ENCODE measurements around the gene NCAPD3. TPM values are rescaled to one million over a fixed set of nuclear protein-coding genes. Genes with fewer than 3 reads are reported as not detected.

Gene NCAPD3
- total and polyA plus RNA-seq, 9 of the 15 experiments (the other 6 are each of a cell fraction or from before 2014, with no cell fraction given): 23.6 to 80.6 (median 58.6) TPM

DNA sequence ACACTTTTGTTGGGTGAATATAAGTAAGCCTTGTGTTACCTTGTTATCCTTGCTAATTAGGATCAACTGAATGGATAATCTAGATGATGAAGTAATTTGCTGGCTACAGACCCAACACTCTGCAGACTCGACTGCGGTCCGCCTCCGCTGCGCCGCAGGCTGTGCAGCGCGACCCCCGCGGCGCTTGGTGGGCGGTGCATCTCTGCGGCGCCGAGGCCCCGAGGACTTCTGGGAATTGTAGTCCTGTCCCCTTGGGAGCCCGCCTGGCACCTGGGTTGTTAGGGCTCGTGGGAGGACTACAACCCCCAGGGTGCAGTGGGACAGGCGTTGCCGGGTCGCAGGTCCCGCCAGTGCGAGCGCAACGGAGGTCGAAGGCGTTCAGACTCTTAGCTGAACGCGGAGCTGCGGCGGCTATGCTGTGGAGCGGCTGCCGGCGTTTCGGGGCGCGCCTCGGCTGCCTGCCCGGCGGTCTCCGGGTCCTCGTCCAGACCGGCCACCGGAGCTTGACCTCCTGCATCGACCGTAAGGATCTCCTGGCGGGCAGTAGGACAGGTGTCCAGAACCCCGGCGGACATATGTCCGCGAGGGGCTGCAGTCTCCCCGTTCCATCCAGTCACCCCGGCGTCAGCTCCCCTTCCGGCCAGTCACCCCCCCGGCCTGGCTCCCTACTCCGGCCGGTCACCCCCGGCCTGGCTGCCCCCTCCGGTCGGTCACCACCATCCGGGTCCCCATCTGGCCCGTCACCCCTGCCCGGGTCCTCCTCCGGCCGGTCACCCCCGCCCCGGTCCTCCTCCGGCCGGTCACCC is 29.6 kb upstream of the NCAPD3 start, which contains the start of the genes ACAD8 and THYN1 (continued):
- TF ChIP-seq TAF9B (IDR thresholded peaks at IDR 0.05; ENCODE audit: partially characterized antibody): peak; percentile 53
- no peak for TF ChIP-seq ZNF507 (tag; conservative IDR thresholded peaks at IDR 0.05)
- no peak for TF ChIP-seq ZFPM2 (CRISPR knock-in tag; IDR thresholded peaks at IDR 0.05)
- TF ChIP-seq, protein P1, sequence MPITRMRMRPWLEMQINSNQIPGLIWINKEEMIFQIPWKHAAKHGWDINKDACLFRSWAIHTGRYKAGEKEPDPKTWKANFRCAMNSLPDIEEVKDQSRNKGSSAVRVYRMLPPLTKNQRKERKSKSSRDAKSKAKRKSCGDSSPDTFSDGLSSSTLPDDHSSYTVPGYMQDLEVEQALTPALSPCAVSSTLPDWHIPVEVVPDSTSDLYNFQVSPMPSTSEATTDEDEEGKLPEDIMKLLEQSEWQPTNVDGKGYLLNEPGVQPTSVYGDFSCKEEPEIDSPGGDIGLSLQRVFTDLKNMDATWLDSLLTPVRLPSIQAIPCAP (CRISPR knock-in tag; IDR thresholded peaks at IDR 0.05; ENCODE audit: borderline replicate concordance): no peak
- TF ChIP-seq TAF1 (IDR thresholded peaks at IDR 0.05; ENCODE audit: control insufficient read depth, extremely low read depth, insufficient read depth, low read length, severe bottlenecking): peak; percentile 49
- TF ChIP-seq PHTF2 (CRISPR knock-in tag; IDR thresholded peaks at IDR 0.05): no peak
- no peak for TF ChIP-seq RBM22 (IDR thresholded peaks at IDR 0.05; ENCODE audit: low read depth, low read length, poor library complexity, severe bottlenecking)
- TF ChIP-seq, protein P2, sequence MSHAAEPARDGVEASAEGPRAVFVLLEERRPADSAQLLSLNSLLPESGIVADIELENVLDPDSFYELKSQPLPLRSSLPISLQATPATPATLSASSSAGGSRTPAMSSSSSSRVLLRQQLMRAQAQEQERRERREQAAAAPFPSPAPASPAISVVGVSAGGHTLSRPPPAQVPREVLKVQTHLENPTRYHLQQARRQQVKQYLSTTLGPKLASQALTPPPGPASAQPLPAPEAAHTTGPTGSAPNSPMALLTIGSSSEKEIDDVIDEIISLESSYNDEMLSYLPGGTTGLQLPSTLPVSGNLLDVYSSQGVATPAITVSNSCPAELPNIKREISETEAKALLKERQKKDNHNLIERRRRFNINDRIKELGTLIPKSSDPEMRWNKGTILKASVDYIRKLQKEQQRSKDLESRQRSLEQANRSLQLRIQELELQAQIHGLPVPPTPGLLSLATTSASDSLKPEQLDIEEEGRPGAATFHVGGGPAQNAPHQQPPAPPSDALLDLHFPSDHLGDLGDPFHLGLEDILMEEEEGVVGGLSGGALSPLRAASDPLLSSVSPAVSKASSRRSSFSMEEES (CRISPR knock-in tag; IDR thresholded peaks at IDR 0.05): no peak
- TF ChIP-seq ZNF766 (CRISPR knock-in tag; conservative IDR thresholded peaks at IDR 0.05): peak; percentile 79
- TF ChIP-seq, protein P3, sequence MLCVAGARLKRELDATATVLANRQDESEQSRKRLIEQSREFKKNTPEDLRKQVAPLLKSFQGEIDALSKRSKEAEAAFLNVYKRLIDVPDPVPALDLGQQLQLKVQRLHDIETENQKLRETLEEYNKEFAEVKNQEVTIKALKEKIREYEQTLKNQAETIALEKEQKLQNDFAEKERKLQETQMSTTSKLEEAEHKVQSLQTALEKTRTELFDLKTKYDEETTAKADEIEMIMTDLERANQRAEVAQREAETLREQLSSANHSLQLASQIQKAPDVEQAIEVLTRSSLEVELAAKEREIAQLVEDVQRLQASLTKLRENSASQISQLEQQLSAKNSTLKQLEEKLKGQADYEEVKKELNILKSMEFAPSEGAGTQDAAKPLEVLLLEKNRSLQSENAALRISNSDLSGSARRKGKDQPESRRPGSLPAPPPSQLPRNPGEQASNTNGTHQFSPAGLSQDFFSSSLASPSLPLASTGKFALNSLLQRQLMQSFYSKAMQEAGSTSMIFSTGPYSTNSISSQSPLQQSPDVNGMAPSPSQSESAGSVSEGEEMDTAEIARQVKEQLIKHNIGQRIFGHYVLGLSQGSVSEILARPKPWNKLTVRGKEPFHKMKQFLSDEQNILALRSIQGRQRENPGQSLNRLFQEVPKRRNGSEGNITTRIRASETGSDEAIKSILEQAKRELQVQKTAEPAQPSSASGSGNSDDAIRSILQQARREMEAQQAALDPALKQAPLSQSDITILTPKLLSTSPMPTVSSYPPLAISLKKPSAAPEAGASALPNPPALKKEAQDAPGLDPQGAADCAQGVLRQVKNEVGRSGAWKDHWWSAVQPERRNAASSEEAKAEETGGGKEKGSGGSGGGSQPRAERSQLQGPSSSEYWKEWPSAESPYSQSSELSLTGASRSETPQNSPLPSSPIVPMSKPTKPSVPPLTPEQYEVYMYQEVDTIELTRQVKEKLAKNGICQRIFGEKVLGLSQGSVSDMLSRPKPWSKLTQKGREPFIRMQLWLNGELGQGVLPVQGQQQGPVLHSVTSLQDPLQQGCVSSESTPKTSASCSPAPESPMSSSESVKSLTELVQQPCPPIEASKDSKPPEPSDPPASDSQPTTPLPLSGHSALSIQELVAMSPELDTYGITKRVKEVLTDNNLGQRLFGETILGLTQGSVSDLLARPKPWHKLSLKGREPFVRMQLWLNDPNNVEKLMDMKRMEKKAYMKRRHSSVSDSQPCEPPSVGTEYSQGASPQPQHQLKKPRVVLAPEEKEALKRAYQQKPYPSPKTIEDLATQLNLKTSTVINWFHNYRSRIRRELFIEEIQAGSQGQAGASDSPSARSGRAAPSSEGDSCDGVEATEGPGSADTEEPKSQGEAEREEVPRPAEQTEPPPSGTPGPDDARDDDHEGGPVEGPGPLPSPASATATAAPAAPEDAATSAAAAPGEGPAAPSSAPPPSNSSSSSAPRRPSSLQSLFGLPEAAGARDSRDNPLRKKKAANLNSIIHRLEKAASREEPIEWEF (CRISPR knock-in tag; IDR thresholded peaks at IDR 0.05): no peak
- TF ChIP-seq, protein P4, sequence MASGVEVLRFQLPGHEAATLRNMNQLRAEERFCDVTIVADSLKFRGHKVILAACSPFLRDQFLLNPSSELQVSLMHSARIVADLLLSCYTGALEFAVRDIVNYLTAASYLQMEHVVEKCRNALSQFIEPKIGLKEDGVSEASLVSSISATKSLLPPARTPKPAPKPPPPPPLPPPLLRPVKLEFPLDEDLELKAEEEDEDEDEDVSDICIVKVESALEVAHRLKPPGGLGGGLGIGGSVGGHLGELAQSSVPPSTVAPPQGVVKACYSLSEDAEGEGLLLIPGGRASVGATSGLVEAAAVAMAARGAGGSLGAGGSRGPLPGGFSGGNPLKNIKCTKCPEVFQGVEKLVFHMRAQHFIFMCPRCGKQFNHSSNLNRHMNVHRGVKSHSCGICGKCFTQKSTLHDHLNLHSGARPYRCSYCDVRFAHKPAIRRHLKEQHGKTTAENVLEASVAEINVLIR (CRISPR knock-in tag; IDR thresholded peaks at IDR 0.05): no peak
- TF ChIP-seq, protein P5, sequence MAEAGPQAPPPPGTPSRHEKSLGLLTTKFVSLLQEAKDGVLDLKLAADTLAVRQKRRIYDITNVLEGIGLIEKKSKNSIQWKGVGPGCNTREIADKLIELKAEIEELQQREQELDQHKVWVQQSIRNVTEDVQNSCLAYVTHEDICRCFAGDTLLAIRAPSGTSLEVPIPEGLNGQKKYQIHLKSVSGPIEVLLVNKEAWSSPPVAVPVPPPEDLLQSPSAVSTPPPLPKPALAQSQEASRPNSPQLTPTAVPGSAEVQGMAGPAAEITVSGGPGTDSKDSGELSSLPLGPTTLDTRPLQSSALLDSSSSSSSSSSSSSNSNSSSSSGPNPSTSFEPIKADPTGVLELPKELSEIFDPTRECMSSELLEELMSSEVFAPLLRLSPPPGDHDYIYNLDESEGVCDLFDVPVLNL (CRISPR knock-in tag; IDR thresholded peaks at IDR 0.05; ENCODE audit: low read depth): no peak
- no peak for TF ChIP-seq TCFL5 (CRISPR knock-in tag; conservative IDR thresholded peaks at IDR 0.05)
- TF ChIP-seq NEUROD1 (IDR thresholded peaks at IDR 0.05; ENCODE audit: borderline replicate concordance, low read depth, low read length, partially characterized antibody): no peak
- TF ChIP-seq ZNF589 (CRISPR knock-in tag; IDR thresholded peaks at IDR 0.05; ENCODE audit: low read depth): no peak
- no peak for TF ChIP-seq MCM5 (IDR thresholded peaks at IDR 0.05; ENCODE audit: low read depth)
- no peak for TF ChIP-seq NELFE (IDR thresholded peaks at IDR 0.05; ENCODE audit: insufficient read depth, insufficient read length)
